ENCODE data around the gene PPP6R1.

PPP6R1 gene

DNA sequence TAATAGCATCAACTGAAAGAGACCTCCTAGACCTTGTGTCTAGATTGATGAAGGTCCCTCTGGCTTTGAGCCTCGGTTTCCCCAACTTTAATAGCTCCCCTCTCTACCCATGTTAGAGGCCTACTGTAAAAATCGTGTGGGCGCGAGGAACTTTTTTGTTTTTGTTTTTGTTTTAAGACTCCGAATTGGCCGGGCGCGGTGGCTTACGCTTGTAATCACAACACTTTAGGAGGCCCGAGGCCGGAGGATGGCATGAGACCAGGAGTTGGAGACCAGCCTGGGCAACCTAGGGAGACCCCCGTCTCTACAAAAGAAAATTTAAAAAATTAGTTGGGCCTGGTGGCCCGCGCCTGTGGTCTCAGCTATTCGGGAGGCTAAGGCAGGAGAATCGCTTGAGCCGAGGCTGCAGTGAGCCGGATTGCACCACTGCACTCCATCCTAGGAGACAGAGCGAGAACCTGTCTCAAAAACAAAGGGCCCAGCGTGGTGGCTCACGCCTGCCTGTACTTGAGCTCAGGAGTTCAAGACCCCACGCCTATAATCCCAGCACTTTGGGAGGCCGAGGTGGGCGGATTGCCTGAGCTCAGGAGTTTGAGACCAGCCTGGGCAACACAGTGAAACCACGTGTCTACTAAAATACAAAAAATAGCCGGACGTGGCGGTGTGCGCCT is 858 bp upstream of the PPP6R1 start:
- no peak for DNase-seq

DNA sequence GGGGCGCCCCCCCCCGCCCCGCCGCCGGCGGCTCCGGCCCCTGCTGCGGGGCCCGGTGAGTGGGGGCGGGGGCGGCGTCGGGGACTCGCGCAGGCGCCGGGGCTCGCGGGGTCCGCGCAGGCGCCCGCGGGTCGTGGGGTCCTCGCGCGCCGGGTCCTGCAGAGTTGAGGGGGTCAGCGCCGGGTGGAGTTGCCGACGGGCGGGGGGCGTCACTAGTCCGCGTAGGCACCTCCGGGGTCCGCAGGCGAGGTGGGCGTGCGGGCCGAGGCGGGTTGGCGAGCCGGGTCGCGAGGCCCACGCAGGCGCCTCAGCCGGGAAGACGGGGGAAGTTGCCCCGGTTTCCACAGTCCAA is 365 bp downstream of the PPP6R1 start:
- DNase-seq: no peak

DNA sequence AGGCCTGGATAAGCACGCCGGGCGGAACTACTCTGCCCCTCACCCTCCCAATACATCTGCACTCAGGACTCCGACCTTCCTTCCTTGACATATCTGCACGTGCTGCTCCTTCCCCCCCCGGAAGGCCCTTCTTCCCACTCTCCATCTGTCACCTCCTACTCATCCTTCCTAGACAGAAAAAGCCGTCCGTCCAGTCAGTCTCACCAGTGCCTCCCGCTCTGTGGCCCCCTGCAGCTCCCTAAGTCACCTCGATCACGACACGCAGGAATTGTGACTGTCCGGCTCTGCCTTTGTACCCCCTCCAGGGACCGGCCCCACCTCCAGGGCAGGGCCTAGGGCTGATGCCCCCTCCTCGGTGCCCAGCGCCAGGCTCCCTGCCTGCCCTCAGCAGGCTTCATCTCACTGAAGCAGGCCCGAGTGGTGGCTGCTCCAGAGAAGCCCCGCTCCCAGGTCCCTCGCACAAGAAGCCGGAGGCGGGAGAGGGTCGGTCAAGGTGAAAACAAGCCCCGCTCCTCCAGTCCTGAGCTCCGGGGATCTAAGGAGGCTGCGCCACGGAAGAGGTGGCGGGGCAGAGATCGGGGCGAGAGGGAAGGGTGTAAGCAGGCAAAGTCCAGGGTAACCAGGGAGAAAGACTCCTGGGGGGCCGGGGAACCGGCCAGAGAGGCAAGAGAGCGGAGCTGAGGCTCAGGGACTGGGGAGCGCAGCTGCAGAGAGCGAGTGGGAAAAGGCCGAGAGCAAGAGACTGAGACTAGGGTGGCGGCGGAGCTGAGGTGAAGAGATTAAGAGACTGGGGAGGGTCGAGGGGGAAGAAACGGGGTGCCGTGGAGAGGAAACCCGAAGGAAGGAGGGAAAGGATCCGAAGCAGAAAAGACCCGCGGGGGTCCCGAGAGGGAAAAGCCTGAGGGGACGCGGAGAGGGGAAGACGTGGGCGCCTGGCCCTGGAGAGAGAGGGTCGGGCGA is 1.1 kb downstream of the PPP6R1 start:
- DNase-seq: no peak

DNA sequence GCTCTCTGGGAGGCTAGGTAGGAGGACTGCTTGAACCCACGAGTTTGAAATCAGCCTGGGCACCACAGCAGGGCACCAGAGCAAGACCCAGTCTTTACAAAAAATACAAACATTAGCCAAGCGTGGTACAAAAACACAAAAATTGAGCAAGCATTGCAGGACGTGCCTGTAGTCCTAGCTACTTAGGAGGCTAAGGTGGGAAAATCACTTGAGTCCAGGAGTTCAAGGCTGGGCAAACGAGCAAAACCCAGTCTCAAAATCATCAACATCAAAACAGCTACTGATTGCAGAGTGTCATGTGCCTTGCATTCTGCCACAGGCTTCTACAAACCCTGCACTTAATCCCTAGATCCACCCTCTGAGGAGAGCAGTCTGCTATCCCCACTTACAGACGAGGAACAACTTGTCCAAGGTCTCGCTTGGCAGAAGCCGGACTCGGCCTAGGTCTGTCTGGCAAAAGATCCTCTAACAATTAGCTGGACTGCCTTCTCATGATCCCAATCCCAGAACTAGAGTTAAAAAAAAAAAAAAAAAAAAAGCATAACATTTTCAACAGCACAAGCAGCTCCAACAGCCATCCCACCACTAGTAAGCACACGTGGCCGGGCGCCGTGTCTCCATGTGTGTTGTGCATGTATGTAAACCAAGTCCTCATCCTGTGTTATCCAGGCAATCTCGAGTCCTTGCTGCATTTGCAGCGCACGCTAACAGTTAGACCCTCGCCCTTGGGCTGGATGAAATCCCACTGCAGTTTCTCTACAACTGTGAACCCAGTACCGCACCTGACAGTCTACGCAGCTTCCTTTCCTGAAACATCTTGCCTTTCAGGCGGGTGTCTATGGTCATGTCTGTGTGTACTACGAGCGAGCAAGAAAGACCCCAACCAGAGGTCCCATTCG is 2.0 kb downstream of the PPP6R1 start:
- no peak for DNase-seq

DNA sequence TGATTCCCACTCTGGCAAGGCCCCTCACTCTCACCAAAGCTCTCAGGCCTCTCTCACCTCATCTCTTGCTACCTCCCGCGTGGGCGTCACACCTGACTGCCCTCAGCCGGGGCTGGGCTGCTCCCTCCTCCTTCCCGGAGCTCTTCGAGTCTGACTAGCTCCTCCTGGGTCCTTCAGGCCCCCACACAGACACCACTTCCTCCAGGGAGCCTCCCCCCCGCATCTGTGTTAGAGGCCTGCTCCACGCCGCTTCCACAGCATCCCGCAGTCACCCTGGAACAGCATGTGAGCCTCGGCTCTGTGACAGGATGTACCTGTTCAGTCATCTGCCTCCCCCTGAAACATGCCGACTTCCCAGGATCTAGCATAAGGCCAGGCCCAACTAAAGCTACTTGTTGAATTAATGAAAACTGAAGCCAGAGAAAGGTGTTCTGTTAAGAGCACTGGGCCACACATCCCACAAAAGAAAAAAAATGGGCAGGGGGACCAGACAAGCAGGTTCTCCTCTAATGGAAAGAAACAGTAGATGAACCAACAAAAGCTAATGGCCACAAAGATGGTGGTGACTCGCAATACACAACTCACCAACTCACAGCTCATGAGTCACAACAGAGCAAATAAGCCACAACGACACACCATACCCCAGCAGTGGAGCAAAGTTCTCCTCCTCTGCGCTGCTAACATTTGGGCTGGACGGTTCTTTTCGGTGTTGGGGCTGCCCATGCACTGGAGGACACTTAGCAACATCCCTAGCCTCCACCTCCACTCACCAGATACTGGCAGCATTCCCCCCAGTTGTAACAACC is 3.0 kb downstream of the PPP6R1 start:
- no peak for DNase-seq

DNA sequence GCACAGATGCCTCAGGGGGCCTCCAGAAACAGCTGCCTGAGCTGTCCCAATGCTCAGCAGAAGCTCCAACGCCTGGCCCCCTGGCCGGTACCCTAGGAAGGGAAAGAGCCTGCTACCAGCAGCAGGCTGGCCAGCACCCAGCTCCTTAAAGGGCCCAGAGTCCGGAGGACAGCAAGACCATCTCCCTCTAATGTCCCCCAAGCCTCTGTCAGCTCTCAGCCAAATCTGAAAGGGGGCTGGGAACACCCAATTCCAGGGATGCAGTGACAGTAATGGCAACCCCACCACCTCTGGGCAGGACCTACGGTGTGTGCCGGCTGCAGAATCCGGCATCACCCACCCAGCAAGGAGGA is 4.2 kb downstream of the PPP6R1 start:
- no peak for DNase-seq

DNA sequence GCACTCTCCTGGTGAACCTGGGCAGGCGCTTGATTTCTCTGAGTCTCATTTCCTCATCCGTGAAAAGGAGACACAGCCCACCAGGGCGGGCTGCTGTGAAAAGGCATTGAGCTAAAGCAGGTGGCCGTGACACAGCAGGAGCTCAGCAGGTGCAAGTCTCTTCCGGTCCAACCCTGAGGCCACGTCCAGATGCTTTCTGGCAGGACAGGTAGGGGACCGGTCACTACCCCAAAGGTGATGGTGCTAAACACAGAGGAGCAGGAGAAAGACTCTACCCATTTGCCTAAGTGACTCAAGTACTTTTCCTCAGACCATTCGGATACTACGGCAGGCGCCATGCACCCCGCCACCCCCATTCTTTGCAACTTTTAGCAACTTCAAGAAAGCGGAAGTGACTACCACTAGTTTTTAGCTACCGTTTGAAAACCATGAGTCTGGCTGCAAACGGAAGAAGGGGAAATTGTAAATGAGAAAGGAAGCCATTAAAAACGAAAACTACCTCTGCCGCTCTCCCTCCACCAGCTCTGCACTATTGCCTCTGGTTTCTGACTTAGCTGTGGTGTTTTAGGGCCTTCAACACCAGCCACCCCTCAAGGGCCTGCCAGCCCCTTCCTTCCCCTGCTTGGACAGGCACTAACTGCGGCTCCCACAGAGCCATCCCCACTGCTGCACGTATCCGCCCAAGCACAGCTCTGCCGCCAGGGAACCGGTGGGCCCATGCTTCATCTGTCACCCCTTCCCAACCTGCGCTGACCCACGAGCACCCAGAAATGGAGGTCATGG is 4.8 kb downstream of the PPP6R1 start:
- DNase-seq: no peak

DNA sequence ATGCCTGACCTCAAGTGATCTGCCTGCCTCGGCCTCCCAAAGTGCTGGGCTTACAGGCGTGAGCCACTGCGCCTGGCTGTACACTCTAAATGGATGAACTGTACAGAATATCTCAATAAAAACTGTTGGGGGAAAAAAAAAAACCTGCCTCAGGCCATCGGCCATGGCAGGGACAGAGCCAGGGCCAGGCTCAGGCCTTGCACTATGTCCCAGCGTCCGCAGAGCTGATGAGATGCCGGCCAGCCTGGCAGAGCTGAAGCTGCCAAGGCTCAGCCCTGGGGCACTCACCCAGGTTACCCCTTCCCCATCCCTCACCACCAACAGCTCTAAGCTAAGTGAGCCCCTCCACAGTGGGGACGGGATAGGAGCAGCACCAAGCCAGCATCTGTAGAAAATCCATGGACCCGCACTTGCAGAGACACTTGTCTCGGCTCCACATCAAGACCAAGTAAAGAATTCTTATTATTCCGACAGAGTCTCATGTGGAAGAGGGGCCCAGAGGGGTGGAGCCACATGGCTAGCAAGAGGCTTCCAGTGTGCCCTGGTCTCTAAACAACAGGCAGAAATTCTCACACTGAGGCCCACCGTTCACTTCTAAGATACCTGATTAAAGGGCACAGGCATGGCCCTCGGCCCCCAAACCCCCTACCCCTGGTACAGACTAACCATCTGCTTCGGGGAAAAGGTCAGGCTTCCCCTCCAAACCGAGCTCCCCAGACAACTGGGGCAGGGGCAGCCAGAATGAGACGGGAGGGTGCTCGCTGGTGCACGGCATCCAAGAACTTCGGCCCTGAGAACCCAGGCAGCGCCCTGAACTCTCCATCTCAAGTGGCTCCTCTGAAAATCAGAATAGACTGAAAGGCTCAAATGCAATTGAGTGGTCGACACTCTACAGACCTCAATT is 5.8 kb downstream of the PPP6R1 start:
- no peak for DNase-seq

DNA sequence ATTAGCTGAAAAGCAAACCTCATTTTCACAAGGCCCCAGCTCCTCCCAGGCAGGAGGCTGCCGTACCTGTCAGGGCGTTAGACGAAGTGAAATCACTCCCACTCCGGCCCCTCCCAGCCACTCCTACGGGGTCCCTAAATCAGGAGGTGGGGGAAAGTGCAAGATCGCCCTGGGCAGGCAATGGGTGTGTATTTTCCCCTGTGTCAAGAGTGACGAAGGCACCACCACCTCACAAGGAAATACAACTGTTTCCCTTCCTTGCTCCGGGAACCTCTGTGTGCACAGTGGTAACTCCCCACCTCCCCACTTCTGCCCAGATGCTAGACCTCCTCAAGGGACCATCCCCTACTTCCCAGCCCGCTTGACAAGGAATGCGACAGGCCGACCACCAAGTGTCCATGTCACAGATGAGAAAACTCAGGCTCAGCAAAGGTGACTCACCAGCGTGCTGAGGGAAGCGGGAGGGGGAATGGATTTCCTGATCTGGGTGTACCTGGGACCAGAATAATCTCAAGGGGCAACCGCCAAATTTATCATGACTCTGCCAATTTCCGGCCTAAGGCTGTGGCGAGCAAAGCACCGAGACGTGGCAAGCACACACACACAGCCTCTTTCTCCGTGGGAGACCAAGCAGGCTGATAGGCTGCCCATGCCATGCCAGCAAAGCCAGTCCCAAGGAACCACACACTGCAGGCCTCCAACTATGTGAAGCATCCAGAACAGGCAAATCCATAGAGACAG is 7.3 kb downstream of the PPP6R1 start:
- no peak for DNase-seq

DNA sequence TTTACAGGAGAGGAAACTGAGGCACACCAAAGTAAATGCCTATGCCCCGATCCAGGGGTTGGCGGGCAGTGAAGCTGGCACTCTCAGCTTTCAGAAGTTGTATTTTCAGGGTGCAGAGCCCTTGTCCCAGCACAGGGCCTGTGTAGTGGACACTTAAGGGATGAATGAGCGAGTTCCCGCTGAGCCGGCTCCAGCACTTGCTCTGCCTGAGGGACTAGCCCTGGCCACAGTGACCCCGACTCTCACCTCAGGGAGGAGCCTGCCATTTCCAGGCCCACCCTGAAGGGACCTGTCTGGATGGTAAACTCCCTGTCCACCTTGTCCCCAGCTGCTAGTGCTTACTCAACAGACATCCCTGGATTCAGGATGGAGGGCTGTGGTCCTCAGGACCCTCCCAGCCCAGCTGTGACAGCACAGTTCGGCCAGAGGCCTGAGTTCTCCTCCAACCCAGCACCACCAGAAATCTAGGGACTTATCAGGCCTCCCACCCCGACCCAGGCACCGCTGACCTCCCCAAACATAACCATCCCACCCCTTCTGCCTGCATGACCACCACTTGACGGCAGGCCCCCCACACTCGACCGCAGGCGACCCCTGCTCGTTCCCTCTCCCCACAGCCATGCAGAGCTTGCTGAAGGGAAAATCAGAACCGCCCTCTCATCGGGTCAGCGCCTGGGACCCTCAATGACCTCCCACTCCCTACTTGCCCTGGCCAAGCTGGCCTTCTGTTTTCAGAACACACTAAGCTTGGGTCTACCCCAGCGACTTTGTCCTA is 8.4 kb downstream of the PPP6R1 start:
- DNase-seq: no peak

DNA sequence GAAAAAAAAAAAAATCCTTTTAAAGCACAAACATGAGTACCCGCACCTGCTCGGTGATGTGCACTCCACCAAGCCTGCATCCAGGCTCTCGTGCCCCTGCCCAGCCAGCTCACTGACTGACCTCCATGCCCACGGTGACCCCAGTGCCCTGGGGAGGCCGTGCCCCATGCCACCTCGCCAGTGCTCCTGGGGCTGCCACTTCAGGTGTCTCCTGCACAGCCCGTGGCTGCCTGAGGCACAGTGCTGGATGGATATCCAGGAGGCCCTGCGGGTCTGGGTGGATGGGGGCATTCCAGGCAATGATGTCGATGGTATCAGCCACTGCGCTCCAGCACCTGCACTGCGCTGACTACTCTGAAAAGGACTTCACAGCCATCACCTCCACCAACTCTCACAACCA is 9.0 kb downstream of the PPP6R1 start:
- no peak for DNase-seq

DNA sequence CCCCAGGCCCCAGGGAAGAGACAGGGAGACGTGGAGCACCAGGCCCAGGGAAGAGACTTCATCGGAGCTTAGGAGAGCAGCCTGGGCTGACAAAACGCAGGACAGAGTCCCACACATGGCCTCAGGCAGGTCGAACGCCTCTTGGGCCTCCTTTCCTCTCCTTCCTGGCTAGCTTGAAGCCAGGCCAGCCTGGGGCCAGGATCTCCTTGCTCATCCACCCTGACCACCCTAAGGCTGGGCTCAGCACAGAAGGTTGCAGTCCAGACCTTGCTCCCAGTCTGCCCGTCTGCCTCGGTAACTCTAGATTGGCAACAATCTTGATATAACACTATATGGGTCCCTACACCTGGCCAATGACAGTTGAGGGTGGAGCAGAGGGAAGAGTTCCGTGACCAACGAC is 10.1 kb downstream of the PPP6R1 start:
- no peak for DNase-seq

DNA sequence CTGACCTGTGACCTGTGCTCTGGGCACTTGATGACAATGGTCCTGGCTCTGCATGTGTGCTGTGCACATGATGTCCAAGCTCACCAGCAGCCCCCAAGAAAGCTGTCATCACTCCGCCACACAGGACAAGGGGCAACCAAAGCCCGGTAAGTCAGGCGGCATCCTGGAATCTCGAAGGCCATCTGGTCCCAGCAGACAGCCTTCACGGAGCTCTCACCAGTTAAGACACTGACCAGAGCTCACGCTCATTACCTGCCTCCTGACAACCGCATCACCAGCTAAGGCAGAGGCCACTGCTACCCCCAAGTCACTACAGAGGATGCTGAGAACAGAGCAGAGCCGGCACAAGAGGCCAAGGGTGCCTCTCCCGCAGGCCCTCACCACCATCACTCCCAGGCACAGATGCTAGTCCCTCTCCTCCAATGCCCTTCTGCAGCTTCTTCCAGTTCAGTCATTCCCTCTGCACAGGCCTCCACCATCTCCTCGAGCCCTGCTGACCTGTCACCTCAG is 10.6 kb downstream of the PPP6R1 start:
- no peak for DNase-seq

DNA sequence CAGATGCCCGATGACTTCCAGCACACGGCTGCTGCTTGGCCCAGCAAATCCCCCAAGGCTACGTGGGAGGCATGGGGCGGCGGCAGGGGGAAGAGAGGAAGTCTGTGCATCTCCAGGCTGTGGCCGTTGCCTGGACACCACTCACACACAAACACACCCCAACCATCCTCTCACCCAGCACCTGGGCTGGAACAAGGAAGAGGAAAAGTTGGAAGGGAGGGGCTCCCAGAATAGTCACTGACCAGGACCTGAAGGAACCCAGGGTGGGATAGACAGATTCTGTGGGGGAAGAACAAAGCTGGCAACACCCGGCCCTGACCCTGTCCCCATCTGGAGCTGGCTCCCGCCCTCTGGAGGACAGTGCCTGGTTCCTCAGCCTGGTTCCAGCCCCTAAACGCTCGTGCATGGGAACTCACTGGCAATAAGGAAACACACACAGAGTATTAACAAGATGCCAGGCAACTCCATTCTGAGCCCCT is 11.2 kb downstream of the PPP6R1 start:
- no peak for DNase-seq

DNA sequence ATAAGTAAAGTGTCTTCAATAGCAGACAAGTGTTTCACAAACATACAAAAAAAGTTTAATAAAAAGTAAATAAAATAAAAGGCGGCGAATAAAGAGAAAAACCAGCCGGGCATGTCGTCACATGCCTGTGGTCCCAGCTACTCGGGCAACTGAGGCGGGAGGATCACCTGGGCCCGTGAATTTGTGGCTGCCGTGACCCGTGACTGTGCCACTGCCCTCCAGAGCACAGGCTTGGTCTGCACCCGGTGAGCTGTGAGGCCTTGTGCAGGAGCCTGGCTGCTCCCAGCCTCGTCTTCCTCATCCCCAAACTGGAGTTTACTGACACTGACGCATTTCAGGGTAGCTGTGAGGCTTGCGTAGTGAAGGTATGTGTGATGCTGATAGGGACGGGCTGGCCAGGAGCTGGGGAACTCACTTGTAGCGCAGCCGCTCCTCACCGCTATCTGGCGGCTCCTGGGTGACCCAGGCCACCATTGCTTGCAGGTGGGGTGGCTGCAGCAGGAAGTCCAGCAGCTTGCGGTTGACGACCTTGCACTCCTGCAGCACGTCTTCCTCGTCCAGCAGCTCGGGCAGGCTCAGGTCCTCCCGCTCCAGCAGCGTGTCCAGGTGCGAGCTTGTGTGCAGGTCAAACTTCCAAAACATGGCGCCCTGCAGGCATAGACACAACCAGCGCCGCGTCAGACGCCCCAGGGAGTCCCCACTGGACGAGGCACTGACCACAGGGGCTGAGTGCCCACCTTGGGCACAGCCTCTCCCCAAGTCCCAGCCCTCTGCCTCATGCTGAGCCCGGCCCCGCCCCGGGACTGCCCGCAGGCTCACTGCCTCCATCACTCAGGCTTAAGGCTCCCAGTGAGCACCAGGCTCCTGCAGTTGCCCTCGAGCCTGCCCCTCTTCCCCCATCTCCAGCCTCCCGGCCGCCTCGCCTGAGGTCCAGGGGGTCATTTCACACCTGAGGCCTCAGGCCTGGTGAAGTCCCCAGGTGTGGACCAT is 12.1 kb downstream of the PPP6R1 start:
- no peak for DNase-seq

DNA sequence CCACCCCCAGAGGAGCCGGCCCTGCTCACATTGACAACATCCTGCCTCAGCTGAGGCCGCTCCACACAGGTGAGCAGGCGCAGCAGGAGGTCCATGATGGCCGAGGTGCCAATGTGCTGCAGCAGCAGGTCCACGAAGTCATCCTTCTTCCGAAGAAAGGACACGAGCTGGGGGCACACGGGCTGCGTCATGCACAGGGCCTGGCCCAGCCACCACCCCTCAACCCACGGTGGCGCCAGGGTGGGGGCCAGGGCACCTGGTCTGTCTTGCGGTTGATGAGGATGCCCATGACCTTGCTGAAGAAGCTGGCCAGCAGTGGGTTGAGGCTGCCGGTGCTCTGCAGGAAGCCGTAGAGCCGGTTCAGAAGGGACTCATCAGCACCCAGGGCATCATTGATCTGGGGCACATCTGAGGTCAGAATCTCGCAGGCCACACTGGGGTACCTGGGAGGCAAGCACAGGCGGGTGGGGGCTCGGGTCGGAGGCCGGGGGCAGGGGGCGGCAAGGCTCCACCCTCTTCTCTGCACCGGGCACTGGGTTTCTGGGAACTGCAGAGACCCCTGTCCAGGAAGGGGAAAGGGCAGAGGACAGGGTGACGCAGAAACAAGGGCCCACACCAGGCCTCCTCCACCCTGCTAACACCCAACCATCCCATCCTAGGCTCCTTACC is 13.4 kb downstream of the PPP6R1 start:
- no peak for DNase-seq
